PC-3 (cell line): Measurements from ENCODE around the gene TIMM8B.

Experiments used
- EZH2phosphoT487 ChIP-seq: fragments of 300-600 bp; sonication (generic); IDR thresholded peaks from 2 replicates; pipeline ENCODE4 v1.6.1; 2018; ENCODE audit warnings: mild to moderate bottlenecking, antibody characterized with exemption, low read length, borderline replicate concordance
- TF ChIP-seq, protein P1 (sequence below): fragments of 300-600 bp; sonication (generic); conservative IDR thresholded peaks from 2 replicates; pipeline ENCODE4 v1.5.1; 2017; ENCODE audit warnings: antibody characterized with exemption, low read depth, mild to moderate bottlenecking, low read length

DNA sequence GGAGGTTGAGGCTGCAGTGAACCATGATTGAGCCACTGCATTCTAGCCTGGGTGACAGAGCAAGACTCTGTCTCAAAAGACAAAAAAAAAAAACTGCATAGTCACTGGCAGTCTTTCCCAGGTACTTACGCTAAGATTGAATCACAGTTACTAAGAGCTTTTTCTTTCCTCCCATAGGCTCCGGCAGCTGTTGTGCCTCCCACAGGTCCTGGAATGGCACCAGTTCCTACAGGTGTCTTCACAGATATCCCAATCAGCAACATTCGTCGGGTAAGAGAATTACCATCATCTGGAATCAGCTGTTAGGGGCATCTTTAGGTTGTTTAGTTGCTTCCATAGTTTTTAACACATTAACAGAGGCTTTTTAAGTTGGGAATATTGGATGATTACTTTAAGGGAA lies 41.6 kb downstream of the TIMM8B start:
- TF ChIP-seq EZH2phosphoT487: no peak
- TF ChIP-seq, protein P1, sequence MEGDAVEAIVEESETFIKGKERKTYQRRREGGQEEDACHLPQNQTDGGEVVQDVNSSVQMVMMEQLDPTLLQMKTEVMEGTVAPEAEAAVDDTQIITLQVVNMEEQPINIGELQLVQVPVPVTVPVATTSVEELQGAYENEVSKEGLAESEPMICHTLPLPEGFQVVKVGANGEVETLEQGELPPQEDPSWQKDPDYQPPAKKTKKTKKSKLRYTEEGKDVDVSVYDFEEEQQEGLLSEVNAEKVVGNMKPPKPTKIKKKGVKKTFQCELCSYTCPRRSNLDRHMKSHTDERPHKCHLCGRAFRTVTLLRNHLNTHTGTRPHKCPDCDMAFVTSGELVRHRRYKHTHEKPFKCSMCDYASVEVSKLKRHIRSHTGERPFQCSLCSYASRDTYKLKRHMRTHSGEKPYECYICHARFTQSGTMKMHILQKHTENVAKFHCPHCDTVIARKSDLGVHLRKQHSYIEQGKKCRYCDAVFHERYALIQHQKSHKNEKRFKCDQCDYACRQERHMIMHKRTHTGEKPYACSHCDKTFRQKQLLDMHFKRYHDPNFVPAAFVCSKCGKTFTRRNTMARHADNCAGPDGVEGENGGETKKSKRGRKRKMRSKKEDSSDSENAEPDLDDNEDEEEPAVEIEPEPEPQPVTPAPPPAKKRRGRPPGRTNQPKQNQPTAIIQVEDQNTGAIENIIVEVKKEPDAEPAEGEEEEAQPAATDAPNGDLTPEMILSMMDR: no peak
